Stimulated activated CD4-positive, alpha-beta T cell treated with anti-CD3 and anti-CD28 coated beads, Interleukin-15, amount 100 ng/mL, for 24 hours (primary cell): Measurements from ENCODE around the gene RGMB.
"Not testable (repeated sequence)": the region's sequence is repeated elsewhere in the genome, so short reads cannot be mapped to it uniquely, and the experiment has no call there.

ENCODE experiments used
- DNase-seq: peaks from one replicate; pipeline ENCODE4 v3.0.0-alpha.2; 2020

The RGMB gene, protein sequence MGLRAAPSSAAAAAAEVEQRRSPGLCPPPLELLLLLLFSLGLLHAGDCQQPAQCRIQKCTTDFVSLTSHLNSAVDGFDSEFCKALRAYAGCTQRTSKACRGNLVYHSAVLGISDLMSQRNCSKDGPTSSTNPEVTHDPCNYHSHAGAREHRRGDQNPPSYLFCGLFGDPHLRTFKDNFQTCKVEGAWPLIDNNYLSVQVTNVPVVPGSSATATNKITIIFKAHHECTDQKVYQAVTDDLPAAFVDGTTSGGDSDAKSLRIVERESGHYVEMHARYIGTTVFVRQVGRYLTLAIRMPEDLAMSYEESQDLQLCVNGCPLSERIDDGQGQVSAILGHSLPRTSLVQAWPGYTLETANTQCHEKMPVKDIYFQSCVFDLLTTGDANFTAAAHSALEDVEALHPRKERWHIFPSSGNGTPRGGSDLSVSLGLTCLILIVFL

DNA sequence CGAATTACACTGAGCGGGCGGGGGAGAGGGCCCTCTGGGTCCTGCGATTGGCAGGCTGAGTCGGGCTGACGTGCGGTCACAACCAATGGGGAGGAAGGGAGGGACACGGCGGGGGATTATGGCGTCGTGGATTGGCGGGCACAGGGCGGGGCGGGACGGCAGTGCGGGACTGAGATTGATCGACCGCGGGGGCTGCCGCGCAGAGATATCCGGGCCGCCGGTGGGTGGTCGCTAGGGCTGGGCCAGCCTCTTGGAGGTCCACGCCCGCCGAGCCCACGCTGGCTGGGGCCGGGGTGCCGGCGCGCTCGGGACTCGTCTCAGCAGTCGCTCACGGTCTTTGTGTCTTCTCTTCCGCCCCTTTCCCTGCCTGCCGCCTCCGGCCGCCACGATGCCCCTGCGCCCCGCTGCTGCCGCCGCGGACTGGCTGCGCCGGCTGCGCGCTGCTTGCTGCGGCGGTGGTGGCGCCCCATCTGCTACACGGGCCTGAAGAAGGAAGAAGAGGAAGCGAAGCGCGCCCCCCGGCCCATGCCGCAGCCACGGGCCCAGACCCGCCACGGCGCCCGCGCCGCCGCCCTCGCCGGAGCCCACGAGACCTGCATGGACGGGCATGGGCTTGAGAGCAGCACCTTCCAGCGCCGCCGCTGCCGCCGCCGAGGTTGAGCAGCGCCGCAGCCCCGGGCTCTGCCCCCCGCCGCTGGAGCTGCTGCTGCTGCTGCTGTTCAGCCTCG, at the start of gene RGMB:
Gene RGMB, plus strand, starts transcription at position 200 of the 728 bp plus-strand sequence. Its CDS starts 408 bp downstream, at position 608.
- DNase-seq = peak; percentile 95

DNA sequence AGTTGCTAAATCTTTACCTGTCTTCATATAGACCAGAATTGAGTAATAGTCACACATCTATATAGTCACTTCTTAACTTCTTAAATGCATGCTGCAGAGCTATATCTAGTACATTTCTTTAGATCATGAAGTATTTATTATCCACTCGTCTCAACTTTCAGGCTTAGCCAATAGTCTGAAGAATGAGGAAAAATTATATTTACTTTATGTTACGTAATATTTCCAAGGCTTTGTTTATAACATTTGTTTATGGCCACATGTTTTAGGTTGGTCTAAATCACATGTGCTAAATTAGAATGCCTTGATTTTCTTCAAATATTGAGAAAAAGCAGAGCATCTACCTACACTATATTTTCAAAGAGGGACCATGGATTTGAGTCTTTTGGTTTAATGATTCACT, 47.2 kb upstream of the RGMB start:
- DNase-seq = no peak

DNA sequence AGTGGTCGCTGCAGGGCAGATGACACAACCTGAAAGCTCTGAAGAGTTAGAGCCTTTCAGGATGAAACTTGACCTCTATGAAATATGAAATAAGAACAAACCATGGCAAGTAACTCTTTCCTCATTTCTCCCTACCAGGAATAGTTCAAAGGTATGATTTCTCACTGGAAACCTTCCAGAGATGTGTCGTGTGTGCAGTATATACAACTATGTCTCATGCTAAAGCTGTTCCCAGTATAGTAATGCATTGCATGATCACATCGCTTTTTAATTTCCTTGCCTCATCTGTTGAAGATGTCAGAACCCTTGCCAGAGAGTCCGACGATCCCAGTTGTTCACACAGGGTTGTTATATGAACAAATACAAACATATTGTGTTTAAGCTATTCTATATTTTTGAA, 45.8 kb upstream of the RGMB start:
- no peak for DNase-seq

DNA sequence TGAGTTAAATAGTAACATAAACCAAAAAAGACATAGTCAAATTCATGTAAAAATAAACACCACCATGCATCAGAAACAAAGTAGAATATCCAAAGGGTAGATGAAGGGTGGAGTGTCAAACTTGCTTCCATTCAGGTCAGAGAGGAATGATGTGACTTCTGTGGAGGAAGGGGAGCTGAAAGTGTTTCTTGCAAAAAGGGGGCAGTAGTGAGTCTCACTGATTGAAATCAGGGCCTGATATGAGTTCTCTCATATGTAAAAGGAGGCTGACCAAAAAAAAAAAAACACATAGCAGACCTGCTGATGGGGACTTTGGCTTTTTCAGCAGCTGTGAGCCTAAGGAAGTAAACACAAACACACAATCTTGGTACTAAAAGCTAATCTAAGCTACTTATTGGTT, 38.8 kb upstream of the RGMB start:
- DNase-seq = no peak

DNA sequence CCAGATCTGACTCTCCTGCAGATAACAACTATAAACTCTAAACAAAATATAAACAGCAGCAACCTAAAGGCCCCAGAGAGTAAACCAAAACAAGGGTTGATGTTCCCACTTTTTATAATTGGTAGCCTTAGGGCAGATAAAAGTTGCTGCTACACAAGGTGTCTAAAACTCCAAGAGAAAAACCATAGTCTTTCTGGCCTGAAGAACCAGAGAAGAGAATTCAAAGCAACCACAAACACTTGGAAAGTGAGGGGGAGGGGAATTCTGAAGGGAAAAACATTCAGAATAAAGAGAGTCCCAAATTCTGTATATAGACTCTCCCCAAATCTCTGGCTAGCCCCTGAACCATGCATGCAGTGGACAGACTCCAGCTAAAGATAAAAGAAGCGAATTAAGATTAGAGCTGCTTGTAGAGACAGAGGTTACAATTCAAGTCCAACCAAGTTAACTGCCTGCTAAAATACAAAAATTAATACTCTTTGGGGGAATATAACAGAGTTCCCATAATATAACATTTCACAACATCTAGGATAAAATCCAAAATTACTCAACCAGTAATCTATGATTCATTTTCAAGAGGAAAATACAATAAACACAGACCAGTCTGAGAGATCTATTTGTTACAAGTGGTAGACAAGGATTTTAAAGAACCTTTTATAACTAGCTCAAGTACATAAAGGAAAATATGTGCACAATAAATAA, 37.5 kb upstream of the RGMB start:
- no peak for DNase-seq

DNA sequence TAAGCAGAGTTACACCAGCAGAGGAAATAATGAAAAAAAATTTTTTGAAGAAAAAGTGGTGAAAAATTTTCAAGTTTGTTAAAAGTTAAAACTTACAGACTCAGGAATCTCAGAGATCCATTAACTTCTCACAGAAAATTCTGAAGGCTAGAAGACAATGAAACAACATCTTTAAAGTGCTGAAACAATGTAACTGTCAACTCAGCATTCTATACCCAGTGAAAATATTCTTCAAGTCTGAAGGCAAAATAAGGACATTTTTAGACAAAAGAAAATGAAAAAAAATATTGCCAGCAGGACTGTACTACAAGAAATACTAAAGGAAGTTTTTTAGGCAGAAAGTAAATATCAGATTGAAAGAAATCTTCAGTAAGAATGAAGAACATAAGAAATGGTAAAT, 36.7 kb upstream of the RGMB start:
- DNase-seq = no peak

DNA sequence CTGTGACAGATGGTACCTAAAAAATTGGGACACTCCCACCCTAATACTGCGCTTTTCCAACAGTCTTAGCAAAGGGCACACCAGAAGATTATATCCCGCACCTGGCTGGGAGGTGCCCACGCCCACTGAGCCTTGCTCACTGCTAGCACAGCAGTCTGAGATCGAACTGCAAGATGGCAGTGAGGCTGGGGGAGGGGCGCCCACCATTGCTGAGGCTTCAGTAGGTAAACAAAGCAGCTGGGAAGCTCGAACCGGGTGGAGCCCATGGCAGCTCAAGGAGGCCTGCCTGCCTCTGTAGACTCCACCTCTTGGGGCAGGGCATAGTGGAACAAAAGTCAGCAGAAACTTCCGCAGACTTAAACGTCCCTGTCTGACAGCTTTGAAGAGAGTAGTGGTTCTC, 36.0 kb upstream of the RGMB start:
- DNase-seq = not testable (repeated sequence)

DNA sequence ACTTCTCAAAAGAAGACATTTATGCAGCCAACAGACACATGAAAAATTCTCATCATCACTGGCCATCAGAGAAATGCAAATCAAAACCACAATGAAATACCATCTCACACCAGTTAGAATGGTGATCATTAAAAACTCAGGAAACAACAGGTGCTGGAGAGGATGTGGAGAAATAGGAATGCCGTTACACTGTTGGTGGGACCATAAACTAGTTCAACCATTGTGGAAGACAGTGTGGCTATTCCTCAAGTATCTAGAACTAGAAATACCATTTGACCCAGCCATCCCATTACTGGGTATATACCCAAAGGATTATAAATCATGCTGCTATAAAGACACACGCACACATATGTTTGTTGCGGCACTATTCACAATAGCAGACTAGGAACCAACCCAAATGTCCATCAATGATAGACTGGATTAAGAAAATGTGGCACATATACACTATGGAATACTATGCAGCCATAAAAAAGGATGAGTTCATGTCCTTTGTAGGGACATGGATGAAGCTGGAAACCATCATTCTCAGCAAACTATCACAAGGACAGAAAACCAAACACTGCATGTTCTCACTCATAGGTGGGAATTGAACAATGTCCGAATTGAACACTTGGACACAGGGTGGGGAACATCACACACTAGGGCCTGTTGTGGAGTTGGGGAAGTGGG, 34.8 kb upstream of the RGMB start:
- not testable (repeated sequence) for DNase-seq

DNA sequence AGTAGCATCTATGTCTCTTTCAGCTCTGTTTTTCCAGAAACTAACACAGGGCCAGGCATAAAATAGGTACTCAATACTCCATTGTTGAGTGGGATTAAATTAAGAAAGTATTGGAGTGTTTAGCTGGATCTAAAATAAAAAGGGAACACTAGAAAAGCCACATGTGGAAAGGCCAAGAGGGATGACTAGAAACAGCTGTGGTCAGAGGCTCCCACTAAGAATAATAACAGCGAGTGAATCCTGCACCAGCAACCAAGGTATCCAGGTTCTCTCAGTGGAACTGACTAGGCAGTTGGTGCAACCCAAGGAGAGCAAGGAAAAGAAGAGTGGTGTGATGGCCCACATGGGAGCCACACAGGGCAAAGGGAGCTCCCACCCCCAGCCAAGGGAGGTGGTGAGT, 31.5 kb upstream of the RGMB start:
- no peak for DNase-seq

DNA sequence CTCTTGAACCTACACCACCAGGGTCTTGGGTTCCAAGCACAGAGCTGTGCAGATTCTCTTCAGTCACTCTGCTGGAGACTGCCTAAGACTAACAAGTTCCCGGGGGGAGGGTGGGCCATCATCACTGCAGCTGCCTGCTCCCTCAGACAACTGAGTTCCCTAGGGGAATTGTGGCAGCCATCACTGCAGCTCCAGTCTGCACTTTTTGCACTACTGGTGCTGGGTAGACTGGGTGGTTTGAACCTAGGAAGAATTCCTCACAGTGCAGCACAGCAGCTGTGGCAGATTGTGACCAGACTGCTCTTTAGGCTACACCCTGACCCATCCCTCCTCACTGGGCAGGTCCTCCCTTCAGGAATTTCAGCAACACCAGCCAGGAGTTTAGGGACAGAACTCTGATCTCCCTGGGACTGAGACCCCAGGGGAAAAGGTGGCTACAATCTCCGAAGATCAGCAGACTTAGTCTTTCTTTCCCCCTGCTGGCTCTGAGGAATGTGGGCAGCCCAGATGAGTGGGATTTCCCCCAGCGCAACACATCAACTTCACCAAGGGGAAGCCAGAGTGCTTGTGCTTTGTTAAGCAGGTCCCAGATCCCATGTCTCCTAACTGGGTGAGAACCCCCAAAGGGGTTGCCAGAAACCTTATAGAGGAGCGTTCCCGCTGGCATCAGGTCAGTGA, 30.9 kb upstream of the RGMB start:
- DNase-seq = no peak

DNA sequence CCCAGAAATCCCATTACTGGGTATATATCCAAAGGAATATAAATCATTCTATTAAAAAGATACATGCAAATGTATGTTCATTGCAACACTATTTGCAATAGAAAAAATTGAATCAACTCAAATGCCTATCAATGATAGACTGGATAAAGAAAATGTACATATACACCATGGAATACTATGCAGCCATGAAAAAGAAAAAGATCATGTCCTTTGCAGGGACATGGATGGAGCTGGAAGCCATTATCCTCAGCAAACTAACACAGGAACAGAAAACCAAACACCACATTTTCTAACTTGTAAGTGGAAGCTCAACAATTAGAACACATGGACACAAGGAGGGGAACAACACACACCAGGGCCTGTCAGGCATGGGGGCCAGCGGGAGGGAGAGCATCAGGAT, 25.2 kb upstream of the RGMB start:
- not testable (repeated sequence) for DNase-seq

DNA sequence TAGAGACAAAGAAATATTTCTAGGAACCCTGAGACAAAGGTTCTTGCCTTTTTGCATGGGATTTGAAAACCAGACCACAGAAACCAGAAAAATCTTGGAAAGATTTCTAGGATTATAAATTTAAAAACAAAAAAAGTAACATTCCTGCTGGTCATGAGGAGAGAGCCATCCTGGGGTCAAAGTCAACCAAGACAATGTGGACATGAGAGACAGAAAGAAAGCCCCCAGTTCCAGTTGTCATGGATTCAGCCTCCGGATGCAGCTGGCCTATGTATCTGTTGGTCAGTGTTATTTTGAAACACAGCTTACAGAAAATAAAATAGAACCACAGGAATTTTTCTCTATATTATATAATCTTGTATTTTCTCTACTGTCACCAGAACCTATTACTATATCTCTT, 24.4 kb upstream of the RGMB start:
- no peak for DNase-seq

DNA sequence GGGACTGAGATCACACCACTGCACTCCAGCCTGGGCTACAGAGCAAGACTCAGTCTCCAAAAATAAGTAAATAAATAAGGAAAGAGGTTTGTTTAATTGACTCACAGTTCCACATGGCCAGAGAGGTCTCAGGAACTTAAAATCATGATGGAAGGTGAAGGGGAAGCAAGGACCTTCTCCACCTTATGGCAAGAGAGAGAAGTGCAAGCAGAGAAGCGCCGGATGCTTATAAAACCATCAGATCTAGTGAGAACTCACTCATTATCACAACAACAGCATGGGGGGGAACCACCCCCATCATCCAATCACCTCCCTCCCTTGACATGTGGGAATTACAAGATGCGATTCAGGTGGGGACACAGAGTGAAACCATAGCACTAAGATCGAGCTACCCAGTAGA, 22.8 kb upstream of the RGMB start:
- DNase-seq = peak; percentile 4

DNA sequence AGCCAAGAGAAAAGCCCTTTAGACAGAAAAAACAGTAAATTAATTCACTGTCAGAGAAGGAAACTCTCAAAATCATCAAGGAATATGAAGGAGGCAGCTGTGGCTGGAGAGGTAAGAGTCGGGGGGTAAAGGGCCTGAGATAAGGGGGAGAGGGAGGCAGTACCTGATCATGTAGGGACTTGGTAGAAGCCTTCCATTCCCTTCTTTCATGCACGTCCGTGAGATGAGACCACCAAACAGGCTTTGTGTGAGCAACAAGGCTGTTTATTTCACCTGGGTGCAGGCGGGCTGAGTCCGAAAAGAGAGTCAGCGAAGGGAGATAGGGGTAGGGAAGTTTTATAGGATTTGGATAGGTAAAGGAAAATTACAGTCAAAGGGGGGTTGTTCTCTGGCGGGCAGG, 21.1 kb upstream of the RGMB start:
- not testable (repeated sequence) for DNase-seq

DNA sequence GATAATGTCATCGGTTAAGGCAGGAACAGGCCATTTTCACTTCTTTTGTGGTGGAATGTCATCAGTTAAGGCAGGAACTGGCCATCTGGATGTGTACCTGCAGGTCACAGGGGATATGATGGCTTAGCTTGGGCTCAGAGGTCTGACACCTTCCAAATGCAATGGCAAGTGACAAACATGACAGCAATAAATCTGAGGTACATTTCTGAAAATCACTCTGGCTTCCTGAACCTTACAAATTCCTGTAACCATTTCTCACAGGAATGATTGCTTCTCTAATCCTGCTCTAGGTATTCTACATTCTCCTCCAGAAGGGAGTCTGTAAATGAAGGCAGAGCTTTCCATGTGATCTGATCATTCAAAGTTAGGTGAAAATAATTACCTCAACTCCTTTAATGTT, 20.7 kb upstream of the RGMB start:
- not testable (repeated sequence) for DNase-seq

DNA sequence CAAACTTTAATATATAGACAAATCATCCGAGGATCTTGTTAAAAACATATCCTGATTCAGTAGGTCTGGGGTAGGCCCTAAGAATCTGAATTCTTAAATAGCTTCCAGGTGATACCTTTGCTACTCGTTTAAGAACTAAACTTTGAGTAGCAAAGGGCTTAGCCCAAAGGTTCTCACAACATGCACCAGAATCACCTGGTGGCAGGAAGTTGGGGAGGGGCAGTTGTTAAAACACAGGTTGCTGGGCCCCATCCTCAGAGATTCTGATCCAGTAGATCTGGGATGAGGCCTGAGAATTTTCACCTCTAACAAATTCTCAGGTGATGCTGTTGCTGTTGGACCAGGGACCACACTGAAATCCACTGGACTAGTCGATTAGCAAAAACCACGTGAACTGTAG, 20.0 kb upstream of the RGMB start:
- no peak for DNase-seq

DNA sequence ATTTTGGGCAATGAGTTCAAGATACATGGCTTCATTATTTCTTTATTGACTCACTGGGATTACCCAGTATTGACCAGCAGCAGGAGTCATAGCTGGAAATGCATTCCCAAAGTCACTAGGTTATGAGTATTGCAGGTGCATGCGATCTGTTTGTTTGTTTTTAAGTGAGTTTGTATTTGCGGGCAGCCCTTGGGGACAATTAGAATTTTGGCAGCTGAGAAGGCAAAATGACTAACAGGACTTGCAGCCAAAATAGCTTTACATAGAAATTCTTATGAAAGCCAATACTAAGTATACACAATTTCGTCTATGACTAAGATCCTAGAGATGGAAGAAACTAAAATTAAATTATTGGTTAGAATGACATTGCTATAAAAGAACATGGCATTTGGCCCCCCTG, 18.1 kb upstream of the RGMB start:
- DNase-seq = no peak

DNA sequence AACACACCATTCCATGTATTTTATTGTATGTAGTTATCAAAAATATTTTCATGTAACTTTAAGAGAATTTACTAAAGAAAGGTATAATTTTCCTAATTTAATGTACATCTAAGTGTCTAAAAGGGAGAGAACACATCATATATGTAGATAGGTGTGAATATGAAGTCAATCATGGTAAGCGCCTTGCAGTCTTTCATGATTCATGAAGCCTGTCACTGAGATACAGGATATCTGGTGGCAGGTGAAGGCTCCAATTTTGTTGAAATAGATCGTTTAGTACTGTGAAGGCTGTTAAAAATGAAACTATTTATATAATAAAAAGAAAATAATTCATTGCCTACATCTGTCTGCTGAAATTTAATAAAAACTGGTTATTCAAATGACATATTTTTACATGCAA, 15.5 kb upstream of the RGMB start:
- no peak for DNase-seq

DNA sequence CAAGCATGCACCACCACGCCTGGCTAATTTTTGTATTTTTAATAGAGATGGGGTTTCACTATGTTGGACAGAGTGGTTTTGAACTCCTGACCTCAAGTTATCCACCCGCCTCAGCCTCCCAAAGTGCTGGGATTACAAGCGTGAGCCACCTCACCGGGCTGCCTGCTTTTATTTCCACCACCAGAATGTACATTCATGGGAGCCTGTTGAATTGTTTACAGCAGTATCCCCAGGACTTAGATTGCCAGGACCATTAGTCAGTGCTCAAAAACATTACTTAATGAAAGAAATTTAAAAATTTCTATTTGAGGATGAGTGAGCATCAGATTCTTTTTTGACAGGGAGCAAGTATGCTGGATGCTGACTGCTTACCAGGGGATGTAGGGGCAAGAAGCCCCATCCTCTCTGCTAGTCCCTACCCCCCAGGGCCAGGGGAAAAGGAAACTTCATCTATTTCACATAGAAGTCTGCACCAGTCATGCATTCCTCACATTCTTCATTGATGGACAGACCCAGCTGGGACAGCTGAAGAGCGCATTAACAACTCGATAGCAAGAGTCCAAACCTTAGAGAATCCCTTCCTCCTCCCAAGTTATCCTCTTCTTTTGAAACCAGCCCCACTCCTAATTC, 10.3 kb upstream of the RGMB start:
- DNase-seq = no peak

DNA sequence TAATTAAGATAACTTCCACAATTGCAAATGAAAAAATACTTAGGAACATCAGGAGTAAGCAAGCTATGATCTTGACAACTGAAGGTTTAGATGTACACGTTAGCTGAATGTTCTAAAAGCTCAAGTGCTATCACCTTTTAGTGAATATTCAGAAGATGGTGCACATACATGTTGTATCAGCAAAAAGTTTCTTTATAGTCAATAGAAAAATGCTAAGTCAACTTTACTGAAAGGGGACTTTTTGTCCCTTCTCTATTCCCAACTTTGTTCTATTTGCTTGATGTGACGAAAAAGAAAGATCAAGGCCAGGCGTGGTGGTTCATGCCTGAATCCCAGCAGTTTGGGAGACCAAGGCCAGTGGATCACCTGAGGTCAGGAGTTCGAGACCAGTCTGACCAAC, 7.6 kb upstream of the RGMB start:
- no peak for DNase-seq

DNA sequence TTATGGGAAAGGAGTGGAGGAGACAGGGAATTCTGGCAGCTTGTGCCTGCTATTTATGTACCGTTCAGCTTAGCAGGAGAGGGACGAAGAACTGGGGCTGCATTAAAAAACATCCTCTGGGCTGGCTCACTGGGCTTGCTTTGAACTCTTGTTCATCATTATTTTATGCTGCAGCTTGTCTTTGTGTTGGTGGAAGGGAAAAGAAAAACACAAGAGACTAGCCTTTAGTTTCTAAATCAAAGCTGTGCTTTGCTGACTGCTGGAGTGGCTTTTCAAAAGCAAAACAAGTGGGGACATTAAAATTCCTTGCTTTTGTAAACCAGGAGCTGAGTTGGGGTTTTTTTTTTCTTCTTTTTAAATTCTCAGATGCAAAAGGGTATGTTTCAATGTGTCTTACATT, 5.9 kb upstream of the RGMB start:
- DNase-seq = no peak
